ENCODE results near the gene RHBDF2. TPM values are rescaled to one million over a fixed set of nuclear protein-coding genes. Genes with fewer than 3 reads are reported as not detected.

The RHBDF2 gene
- polyA plus RNA-seq = 35.2 TPM
- long read RNA-seq, donor 1 = 0 reads
- long read RNA-seq, donor 2 = 0 reads
- long read RNA-seq, donor 3 = 0 reads
- long read RNA-seq, donor 4 = 0 reads
- long read RNA-seq, donor 5, partial matches to known transcripts = 0 of 3 reads
- long read RNA-seq, donor 5, other reads (novel, unspliced or antisense) = 0 of 3 reads
- long read RNA-seq, donor 6, partial matches to known transcripts = 0 of 2 reads
- long read RNA-seq, donor 6, other reads (novel, unspliced or antisense) = 0 of 2 reads
- long read RNA-seq, donor 7 = 0 reads
- long read RNA-seq, donor 8 = 0 reads
- long read RNA-seq, donor 9, partial matches to known transcripts = 0 of 1 reads
- long read RNA-seq, donor 9, other reads (novel, unspliced or antisense) = 0 of 1 reads
- long read RNA-seq, donor 10 = 0 reads
- long read RNA-seq, donor 11 = 0 reads

DNA sequence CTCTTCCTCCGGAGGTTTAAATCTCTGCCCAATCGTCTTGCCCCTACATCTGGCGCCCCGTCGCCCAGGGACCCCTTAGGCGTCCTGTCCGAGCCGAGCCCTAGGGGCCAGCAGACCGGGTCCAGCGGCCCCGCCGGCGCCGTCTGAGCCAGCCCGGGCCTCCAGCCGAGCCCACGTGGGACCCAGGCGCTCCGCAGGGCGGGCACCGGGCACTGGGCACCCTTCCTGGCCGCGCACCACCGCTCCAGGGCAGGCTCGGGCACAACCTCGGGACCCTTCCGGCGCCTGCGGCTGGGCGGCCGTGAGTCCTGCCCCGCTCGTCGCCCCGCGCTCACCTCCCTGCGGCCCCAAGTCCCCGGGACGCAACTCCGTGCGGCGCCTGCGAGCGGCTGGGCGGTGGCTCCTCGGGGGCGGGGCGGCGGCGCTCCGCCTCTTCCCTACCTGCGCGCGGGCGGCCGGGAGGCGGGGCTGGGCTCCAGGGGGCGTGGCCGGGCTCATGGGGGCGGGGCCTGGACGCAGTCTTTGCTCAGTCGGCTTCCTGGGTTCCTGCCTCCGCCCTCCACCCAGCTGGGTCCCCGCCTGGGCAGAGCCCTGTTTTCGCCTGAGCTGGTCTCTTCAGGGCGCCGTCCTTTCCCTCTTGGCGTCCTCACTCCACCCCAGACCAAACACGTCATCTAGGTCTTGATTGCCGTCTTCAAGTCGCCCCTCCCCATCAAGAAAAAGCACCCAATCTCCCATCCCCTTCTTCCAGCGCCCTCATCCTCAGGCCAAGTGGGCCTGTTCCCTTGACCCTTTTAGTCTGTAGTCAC is at the start of gene RHBDF2:
Gene RHBDF2 (minus strand): TSS at position 406 of the 809 bp plus-strand sequence. CDS start 19,899 bp downstream, outside the sequence.
- peak within 1 kb of the TSS; percentile 70 for H3K27ac ChIP-seq (ENCODE audit: low read length)
- H3K4me1 ChIP-seq (ENCODE audit: control insufficient read depth, insufficient read depth, low read length) = peaks cover 54% of the 10 kb centered on the region
- H3K4me3 ChIP-seq (ENCODE audit: low read length) = peak within 1 kb of the TSS; percentile 69
- no peaks in the 10 kb centered on the region for H3K27me3 ChIP-seq (ENCODE audit: control insufficient read depth, insufficient read depth, low read length)
- H3K9me3 ChIP-seq (ENCODE audit: control insufficient read depth, low read depth, low read length) = no peaks in the 10 kb centered on the region
- peak; percentile 84 to 92 for DNase-seq
- no peaks in the 10 kb centered on the region for H3K36me3 ChIP-seq (ENCODE audit: control insufficient read depth, insufficient read depth, low read length)
- no CpG with 5 or more reads among the region's 72 CpGs for WGBS (ENCODE audit: insufficient coverage, low lambda C conversion rate)

DNA sequence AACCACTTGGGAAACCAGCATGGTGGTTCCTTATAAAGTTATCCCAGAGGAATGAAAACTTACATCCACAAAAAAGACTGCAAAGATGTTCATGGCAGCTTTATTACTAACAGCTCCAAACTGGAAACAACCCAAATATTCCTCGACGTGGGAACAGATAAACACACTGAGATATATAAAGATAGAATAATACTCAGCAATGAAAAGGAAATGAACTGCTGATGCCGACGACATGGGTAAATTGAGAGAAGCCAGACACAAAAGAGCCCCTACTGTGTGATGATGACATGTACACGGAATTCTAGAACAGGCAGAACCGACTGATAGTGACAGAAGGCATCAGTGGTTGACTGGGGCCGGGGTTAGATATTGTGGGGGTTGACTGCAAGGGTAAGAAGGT is 48.3 kb upstream of the RHBDF2 start:
- peaks cover 3% of the 10 kb centered on the region for H3K27me3 ChIP-seq (ENCODE audit: control insufficient read depth, insufficient read depth, low read length)
- peaks cover 12% of the 10 kb centered on the region for H3K4me1 ChIP-seq (ENCODE audit: control insufficient read depth, insufficient read depth, low read length)
- WGBS (ENCODE audit: insufficient coverage, low lambda C conversion rate) = no CpG with 5 or more reads among the region's 7 CpGs
- DNase-seq = no peak
- no peak overlapping the region for H3K27ac ChIP-seq (ENCODE audit: low read length)
- H3K36me3 ChIP-seq (ENCODE audit: control insufficient read depth, insufficient read depth, low read length) = no peaks in the 10 kb centered on the region
- H3K9me3 ChIP-seq (ENCODE audit: control insufficient read depth, low read depth, low read length) = no peaks in the 10 kb centered on the region
- no peak overlapping the region for H3K4me3 ChIP-seq (ENCODE audit: low read length)

DNA sequence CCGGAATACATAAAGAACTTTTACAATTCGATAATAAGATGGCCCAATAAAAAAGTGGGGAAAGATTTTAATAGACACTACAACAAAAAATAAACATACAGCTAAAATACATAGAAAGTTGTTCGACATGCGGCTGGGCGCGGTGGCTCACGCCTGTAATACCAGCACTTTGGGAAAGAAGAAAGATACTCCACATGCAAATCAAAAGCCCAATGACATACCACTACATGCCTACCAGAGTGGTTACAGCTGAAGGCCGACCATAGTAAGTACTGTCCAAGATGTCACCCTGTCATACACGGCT is 47.9 kb upstream of the RHBDF2 start:
- peaks cover 7% of the 10 kb centered on the region for H3K27me3 ChIP-seq (ENCODE audit: control insufficient read depth, insufficient read depth, low read length)
- H3K4me3 ChIP-seq (ENCODE audit: low read length) = no peak overlapping the region
- H3K36me3 ChIP-seq (ENCODE audit: control insufficient read depth, insufficient read depth, low read length) = no peaks in the 10 kb centered on the region
- WGBS (ENCODE audit: insufficient coverage, low lambda C conversion rate) = 91% methylated on average over 7 of the region's 9 CpGs
- no peak for DNase-seq
- H3K4me1 ChIP-seq (ENCODE audit: control insufficient read depth, insufficient read depth, low read length) = peaks cover 12% of the 10 kb centered on the region
- peaks cover under 1% of the 10 kb centered on the region for H3K9me3 ChIP-seq (ENCODE audit: control insufficient read depth, low read depth, low read length)
- no peak overlapping the region for H3K27ac ChIP-seq (ENCODE audit: low read length)

DNA sequence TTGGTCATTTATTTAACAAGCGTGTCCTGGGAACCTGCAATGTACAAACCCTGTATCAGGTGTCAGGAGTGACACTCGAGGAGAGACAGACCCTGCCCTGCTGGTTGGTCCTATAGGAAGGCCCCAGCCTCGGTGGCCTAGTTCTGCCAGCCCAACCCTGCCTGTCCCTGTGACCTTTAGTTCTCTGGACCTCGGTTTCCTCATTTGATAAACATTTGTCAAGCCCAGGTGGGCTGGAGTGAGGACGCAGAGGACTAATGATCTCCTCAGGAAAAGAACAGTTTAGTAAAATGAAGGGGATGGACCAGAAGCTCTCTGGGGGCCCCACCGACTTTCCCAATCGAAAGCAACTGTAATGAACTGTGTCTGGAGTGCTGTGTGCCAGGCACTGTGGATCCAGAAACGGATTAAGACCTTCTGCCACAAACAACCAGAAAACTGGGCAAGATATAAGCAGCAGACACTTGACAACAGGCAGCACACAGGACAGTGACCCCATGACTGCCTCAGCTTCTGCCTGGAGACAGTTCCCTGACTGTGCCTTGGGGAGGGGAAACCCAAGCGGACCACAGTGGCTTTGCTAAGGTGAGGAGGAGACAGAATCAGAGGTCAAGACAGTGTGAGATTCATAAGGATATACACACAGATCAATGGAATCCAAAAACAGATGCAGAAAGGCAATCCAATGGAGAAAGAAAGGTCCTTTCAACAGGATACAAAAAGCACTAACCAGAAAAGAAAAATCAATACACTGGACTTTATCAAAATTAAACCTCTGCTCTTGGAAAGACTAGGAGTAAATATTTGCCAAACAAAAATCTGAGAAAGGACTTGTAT is 47.4 kb upstream of the RHBDF2 start:
- Histone ChIP-seq H3K36me3 (ENCODE audit: control insufficient read depth, insufficient read depth, low read length) (no peaks in the 10 kb centered on the region), H3K27ac (ENCODE audit: low read length) (no peak overlapping the region), H3K4me1 (ENCODE audit: control insufficient read depth, insufficient read depth, low read length) (peaks cover 12% of the 10 kb centered on the region), H3K4me3 (ENCODE audit: low read length) (no peak overlapping the region), H3K27me3 (ENCODE audit: control insufficient read depth, insufficient read depth, low read length) (peaks cover 13% of the 10 kb centered on the region), H3K9me3 (ENCODE audit: control insufficient read depth, low read depth, low read length) (peaks cover 3% of the 10 kb centered on the region)
- WGBS (ENCODE audit: insufficient coverage, low lambda C conversion rate) = no CpG with 5 or more reads among the region's 9 CpGs
- no peak for DNase-seq

DNA sequence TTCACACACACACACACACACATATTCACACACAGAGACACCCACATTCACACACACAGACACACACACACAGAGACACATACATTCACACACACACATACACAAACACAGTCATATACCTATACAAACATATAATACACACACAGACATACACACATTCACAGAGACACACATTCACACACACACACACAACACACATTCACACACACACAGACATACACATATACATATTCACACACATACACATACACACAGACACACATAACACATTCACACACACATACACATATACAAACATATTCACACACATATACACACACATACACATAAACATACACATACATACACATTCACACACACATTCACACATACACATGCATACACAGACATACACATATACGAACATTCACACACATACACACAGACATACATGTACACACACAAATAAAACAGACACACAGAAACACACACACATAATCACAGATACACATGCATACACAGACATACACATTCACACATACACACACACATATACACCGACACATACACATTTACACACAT is 46.5 kb upstream of the RHBDF2 start:
- H3K4me3 ChIP-seq (ENCODE audit: low read length) = no peak overlapping the region
- no peaks in the 10 kb centered on the region for H3K36me3 ChIP-seq (ENCODE audit: control insufficient read depth, insufficient read depth, low read length)
- peaks cover 12% of the 10 kb centered on the region for H3K4me1 ChIP-seq (ENCODE audit: control insufficient read depth, insufficient read depth, low read length)
- DNase-seq = no peak
- no peak overlapping the region for H3K27ac ChIP-seq (ENCODE audit: low read length)
- WGBS (ENCODE audit: insufficient coverage, low lambda C conversion rate) = no CpG with 5 or more reads among the region's 2 CpGs
- H3K9me3 ChIP-seq (ENCODE audit: control insufficient read depth, low read depth, low read length) = peaks cover 3% of the 10 kb centered on the region
- peaks cover 20% of the 10 kb centered on the region for H3K27me3 ChIP-seq (ENCODE audit: control insufficient read depth, insufficient read depth, low read length)

DNA sequence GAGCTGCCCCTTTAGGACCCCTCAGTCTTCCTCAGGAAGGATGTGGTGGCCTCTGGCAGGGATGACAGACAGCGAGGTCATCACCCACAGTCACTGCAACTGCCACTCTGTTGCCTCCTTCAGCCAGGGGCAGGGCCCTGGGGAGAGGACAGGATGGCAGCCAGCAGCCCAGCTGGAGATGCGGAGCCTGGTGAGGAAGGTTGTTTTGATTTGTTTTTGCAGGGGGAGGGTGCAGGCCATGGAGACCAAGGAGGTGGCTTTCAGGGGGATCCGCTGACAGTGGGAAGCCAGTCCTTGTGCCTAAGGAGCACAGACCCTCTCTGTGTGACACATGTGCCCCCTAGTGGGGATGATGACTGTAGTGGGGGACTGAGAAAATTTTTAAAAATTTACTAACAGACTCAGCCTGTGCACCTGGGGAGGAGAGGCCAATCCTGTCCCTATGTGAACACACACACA is 46.0 kb upstream of the RHBDF2 start:
- no CpG with 5 or more reads among the region's 3 CpGs for WGBS (ENCODE audit: insufficient coverage, low lambda C conversion rate)
- Histone ChIP-seq H3K27ac (ENCODE audit: low read length) (no peak overlapping the region), H3K4me3 (ENCODE audit: low read length) (no peak overlapping the region), H3K9me3 (ENCODE audit: control insufficient read depth, low read depth, low read length) (peaks cover 3% of the 10 kb centered on the region), H3K27me3 (ENCODE audit: control insufficient read depth, insufficient read depth, low read length) (peaks cover 20% of the 10 kb centered on the region), H3K4me1 (ENCODE audit: control insufficient read depth, insufficient read depth, low read length) (peaks cover 12% of the 10 kb centered on the region), H3K36me3 (ENCODE audit: control insufficient read depth, insufficient read depth, low read length) (no peaks in the 10 kb centered on the region)
- DNase-seq = peak in 1 of 2 donors; percentile 48

DNA sequence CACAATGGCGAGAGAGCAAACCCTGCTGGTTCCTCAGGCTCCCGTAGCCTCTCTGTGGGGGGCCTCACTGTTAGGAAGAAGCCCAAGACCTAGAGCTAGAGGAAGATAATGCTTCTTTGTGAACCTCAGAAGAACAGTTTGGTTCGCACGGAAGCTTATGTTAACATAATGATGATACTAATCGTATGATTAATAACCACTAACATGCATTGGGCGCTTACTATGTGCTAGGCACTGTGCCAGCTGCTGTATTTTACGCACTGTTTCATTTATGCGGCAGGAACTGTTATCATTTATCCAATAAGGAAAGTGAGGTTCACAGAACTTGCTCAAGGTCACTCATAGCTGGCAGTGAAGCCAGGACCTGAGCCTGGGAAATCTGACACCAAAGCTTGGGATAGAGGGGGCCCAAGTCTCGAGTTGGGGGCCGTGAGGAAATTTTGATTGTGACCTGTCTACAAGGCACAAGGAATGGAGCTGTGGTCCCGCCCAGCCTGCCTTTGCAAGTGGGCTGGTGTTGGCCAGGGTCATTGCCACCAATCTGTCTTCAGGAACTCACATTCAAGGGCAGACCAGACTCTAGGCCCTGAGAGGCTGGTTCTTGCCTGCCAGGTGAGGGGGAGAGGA is 45.4 kb upstream of the RHBDF2 start:
- no peaks in the 10 kb centered on the region for H3K36me3 ChIP-seq (ENCODE audit: control insufficient read depth, insufficient read depth, low read length)
- peaks cover 12% of the 10 kb centered on the region for H3K4me1 ChIP-seq (ENCODE audit: control insufficient read depth, insufficient read depth, low read length)
- H3K27me3 ChIP-seq (ENCODE audit: control insufficient read depth, insufficient read depth, low read length) = peaks cover 20% of the 10 kb centered on the region
- no peak for DNase-seq
- no peak overlapping the region for H3K27ac ChIP-seq (ENCODE audit: low read length)
- WGBS (ENCODE audit: insufficient coverage, low lambda C conversion rate) = no CpG with 5 or more reads among the region's 11 CpGs
- no peak overlapping the region for H3K4me3 ChIP-seq (ENCODE audit: low read length)
- peaks cover 3% of the 10 kb centered on the region for H3K9me3 ChIP-seq (ENCODE audit: control insufficient read depth, low read depth, low read length)

DNA sequence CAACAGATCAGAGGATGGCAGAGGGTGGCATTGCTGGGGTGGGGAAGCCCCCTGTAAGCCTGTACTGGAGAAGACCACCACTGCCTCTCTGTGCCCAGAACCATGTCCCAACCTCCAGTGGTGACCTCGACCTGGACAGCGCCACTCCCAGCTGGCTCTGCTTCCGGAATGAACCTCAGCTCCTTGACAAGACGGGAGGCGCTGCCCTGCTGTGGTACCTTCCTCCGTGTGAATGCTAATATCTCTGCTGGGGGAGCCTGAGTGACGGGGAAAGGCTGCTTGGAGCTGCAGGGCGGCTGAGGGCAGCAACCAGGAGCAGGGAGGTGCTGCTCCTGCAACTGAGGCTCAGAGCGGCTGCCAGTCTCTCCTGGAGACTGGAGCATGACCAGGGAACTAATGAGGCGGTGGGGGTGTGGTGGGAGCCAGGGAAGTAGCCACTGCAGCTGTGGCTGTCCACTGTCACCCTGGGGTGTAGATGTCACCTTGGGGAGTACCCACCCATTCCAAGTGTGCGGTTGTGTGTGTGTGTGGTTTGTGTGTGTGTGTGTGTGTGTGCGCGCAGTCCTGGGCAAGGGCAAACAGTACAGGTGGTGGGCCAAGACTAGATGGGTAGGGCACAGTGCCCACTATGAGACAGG is 44.8 kb upstream of the RHBDF2 start:
- Histone ChIP-seq H3K4me1 (ENCODE audit: control insufficient read depth, insufficient read depth, low read length) (peaks cover 11% of the 10 kb centered on the region), H3K4me3 (ENCODE audit: low read length) (no peak overlapping the region), H3K9me3 (ENCODE audit: control insufficient read depth, low read depth, low read length) (peaks cover 3% of the 10 kb centered on the region), H3K36me3 (ENCODE audit: control insufficient read depth, insufficient read depth, low read length) (no peaks in the 10 kb centered on the region), H3K27me3 (ENCODE audit: control insufficient read depth, insufficient read depth, low read length) (peaks cover 20% of the 10 kb centered on the region), H3K27ac (ENCODE audit: low read length) (no peak overlapping the region)
- WGBS (ENCODE audit: insufficient coverage, low lambda C conversion rate) = no CpG with 5 or more reads among the region's 13 CpGs
- no peak for DNase-seq

DNA sequence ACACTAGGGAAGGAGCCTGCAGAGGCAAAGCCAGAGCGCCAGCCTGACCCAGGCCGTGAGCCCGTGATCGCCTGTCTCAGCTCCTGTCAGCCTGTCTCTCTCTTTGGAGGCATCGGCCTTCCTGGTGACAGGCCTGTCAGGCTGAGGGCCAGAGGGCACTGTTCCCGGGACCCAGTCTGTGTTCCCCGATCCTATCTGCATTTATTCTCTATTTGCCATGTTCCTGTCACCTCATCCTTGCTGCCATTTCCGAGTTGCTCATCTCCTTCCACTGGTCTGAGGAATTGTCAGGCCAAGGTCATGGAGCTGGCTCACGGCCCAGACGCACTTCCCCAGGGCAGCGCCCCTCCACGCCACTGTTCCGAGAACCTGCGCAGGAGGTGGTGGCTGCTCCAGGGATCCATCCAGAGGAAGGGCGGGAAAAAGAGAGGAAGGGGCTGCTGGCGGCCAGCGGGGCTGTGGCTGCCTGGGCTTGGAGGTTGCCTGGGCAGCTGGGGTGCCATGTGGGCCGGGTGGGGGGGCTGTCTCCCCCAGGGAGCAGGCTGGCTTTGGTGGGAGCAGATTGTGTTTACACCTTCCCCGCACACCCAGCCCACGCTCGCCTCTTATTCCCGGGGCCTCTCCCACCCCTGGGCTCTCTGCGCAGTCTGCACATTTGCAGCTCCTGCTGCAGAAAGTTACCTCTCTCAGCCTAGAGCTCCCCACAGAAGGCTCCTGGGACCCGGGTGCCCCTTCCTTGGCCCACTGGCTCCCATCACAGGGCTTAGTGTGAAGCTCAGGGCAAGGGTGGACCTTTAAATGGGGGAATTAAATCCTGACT is 43.5 kb upstream of the RHBDF2 start:
- H3K27ac ChIP-seq (ENCODE audit: low read length) = peak overlapping the region; percentile 21
- no CpG with 5 or more reads among the region's 24 CpGs for WGBS (ENCODE audit: insufficient coverage, low lambda C conversion rate)

More for the DNA sequence above, 43.5 kb upstream of the RHBDF2 start:
- Histone ChIP-seq H3K36me3 (ENCODE audit: control insufficient read depth, insufficient read depth, low read length) (no peaks in the 10 kb centered on the region), H3K27me3 (ENCODE audit: control insufficient read depth, insufficient read depth, low read length) (peaks cover 22% of the 10 kb centered on the region), H3K4me3 (ENCODE audit: low read length) (no peak overlapping the region), H3K4me1 (ENCODE audit: control insufficient read depth, insufficient read depth, low read length) (peaks cover 14% of the 10 kb centered on the region), H3K9me3 (ENCODE audit: control insufficient read depth, low read depth, low read length) (peaks cover 3% of the 10 kb centered on the region)
- no peak for DNase-seq

Measured in large intestine (tissue), 12 donors.